Suprapubic skin (tissue), 3 donors: ENCODE measurements around the gene TFF1.

ENCODE experiments used
- POLR2AphosphoS5 ChIP-seq, 3 donors: sonication (generic); formaldehyde crosslinking; IDR thresholded peaks; one replicate each; pipeline ENCODE4 v1.6.1; 2017; ENCODE audit warnings: antibody characterized with exemption in 3 of 3
- TF ChIP-seq, protein P1 (sequence below), 2 donors: fragments of 200-600 bp in 1 of 2; fragments of 450-650 bp in 1 of 2; sonication (generic) in 1 of 2; IDR thresholded peaks; one replicate each; pipeline ENCODE4 v1.5.1; 2016 to 2019; ENCODE audit warnings: antibody characterized with exemption in 2 of 2, mild to moderate bottlenecking in 1 of 2, moderate library complexity in 1 of 2

DNA sequence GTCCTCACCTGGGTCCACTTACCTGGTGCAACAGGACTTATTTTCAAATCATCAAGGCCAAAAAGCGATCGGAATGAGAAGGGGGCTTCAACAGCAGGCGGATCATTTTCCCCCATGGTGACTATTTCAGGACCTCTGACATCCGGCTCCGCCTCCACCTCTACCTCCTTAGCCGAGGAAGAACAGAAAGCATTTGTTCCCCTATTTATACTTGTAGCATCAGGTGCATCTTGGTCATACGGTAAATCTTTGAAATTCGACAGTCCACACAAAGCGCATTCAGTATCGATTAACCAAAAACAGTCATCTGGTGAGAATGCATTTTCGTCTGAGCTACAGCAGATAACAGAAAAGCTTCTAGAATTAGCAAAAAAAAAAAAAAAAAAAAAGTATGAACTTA is 29.0 kb upstream of the TFF1 start:
- TF ChIP-seq, protein P1, sequence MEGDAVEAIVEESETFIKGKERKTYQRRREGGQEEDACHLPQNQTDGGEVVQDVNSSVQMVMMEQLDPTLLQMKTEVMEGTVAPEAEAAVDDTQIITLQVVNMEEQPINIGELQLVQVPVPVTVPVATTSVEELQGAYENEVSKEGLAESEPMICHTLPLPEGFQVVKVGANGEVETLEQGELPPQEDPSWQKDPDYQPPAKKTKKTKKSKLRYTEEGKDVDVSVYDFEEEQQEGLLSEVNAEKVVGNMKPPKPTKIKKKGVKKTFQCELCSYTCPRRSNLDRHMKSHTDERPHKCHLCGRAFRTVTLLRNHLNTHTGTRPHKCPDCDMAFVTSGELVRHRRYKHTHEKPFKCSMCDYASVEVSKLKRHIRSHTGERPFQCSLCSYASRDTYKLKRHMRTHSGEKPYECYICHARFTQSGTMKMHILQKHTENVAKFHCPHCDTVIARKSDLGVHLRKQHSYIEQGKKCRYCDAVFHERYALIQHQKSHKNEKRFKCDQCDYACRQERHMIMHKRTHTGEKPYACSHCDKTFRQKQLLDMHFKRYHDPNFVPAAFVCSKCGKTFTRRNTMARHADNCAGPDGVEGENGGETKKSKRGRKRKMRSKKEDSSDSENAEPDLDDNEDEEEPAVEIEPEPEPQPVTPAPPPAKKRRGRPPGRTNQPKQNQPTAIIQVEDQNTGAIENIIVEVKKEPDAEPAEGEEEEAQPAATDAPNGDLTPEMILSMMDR (IDR thresholded peaks at IDR 0.05) = no peak
- TF ChIP-seq POLR2AphosphoS5 (IDR thresholded peaks at IDR 0.05) = no peak
